GM18858 (cell line): Measurements from ENCODE around the gene LARGE2.

Experiments
- ATAC-seq: cut with Tn5 transposase; IDR thresholded peaks from one replicate; pipeline ENCODE4 v1.9.1; 2021; ENCODE audit not compliant: unreplicated experiment

LARGE2 gene

DNA sequence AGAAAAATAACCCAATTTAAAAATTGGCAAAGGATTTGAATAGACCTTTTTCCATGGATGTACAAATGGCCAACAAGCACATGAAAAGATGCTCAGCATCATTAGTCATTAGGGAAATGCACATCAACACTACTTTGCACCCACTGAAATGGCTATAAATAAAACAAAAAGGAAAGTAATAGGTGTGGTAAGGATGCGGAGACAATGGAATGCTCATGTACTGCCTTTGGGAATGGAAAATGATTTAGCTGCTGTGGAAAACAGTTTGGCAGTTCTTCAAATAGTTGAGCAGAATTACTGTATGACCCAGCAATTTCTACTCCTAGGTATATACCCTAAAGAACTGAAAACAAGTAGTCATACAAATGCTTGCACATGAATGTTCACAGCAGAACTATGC, 37.4 kb downstream of the LARGE2 start:
- no peak for ATAC-seq

DNA sequence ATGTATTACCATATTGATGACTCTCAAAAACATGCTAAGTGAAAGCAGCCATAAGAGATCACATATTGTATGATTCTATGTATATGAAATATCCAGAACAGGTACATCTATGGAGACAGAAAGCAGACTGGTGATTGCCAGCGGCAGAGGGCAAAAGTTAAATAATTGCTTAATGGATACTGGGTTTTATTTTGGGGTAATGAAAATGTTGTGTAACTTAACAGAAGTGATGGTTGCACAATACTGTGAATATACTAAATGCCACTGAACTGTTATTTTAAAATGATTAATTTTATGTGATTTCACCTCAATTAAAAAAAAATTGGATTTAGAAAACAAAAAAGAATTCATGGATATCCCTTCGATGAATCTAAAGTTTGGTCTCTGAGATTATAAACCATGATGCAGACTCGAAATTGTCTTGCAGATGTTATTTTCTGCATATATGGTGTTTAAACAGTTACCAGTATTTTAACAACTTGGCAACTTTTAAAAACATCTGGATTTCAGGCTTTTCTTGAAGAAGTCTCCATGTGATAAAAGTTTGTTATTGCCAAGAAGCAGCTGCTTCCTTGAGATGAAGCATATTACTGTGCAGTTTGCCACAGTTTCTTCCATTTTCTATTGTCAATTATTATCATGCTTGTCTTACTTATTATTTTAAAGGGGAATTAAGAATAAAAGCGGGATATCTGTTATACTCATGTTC, 38.1 kb downstream of the LARGE2 start:
- no peak for ATAC-seq

DNA sequence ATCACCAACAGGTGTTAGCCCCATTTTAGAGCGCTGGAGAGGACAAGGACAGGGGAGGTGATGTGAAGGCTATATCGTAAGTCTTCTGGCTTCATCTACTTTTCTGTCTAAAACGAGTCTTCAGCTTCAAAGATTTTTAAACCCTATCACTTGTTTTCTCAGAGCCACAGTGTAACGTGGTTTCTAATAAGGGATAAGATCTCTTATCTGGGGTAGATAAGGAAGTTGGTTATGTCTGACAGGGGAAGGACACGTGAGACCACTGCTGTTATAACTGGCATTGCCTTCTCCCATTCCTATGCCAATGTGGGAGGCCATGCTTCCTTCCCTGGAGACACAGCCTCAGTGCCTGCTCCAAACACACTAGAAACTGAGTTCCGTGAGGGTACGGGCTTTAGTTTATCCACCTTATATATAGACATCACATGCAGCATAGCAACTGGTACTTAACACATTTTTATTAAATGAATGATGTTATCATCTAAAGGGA, 39.3 kb downstream of the LARGE2 start:
- ATAC-seq, result no peak

- ATAC-seq, result no peak
These were observed 42.5 kb downstream of the LARGE2 start for GRCh38 chr11:45964911-45965389.

DNA sequence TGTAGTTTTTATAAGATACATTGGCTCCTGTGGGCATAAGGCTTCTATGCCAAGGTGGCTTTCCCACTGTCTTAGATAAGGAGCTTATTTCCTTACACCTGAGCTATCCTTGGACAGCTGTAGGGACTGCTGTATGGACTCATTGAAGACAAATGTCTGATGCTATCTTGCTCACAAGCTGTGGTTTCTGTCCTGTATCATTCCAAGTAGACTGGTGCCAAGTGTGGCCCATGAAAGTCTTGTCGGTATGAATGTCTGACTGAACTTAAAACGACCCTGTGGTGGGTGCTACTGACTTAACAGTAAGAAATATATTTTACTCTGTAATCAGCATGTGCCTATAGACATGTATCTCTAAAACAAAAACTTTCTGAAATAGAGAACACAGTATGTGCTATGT, 45.0 kb downstream of the LARGE2 start:
- ATAC-seq, result no peak

GRCh38 chr11:45968901-45969300, 46.4 kb downstream of the LARGE2 start:
- no peak for ATAC-seq

DNA sequence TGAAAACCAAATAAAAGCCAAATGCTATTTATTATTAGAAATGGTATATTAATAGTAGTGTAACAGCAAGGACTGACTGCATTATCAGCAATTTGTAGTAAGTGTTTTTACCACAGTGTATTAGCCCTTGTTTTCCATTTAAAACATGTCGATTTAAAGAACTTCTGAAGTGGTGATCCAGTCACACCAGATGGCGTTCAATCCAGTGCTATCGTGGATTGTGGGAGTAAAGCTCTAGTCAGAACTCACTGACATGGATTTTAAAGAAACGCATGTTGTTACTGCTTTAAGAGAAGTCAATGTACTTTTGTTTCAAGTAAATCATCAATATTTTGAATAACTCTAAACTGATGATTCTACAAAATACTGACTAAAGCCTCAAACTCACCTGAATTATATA, 51.1 kb downstream of the LARGE2 start:
- ATAC-seq, result no peak

DNA sequence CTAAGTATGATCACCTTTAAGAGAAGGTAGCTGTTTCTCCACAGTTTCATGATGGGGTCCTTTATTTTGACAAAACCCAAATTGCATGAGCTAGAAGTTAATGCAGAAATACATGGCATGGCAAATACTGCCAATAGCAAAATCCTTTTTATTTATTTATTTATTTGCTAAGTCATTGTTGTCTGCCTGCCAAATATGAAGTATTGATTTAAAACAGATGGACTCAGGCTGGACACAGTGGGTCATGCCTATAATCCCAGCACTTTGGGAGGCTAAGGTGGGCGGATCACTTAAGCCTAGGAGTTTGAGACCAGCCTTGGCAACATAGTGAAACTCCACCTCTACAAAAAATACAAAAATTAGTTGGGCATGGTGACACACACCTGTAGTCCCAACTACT, 52.4 kb downstream of the LARGE2 start:
- ATAC-seq, result no peak
